Gastroesophageal sphincter (tissue), 4 donors: ENCODE measurements around the gene GLE1. TPM values are rescaled to one million over a fixed set of nuclear protein-coding genes. Genes with fewer than 3 reads are reported as not detected.

ENCODE experiments used
- ATAC-seq: fragments of 150-250 bp; one replicate; pipeline ENCODE4 v1.9.1; 2016; ENCODE audit warnings: mild to moderate bottlenecking, moderate library complexity
- H3K27ac ChIP-seq, 4 donors: fragments of 200-600 bp; sonication (generic) in 3 of 4; 1 replicate in 3 of 4; 2 replicates in 1 of 4; pipeline ENCODE4 v1.5.1; 2016 to 2019
- H3K27me3 ChIP-seq: fragments of 200-600 bp; sonication (generic); one replicate; pipeline ENCODE4 v1.5.1; 2019
- H3K36me3 ChIP-seq, 2 donors: fragments of 200-600 bp; sonication (generic); one replicate each; pipeline ENCODE4 v1.5.1; 2019; ENCODE audit warnings: control low read depth in 1 of 2
- H3K4me1 ChIP-seq, 3 donors: fragments of 200-600 bp; sonication (generic); 1 replicate in 2 of 3; 2 replicates in 1 of 3; pipeline ENCODE4 v1.5.1; 2016 to 2019; ENCODE audit warnings: control low read depth in 2 of 3
- H3K4me3 ChIP-seq, 2 donors: fragments of 200-600 bp; sonication (generic); one replicate each; pipeline ENCODE4 v1.5.1; 2019; ENCODE audit warnings: mild to moderate bottlenecking in 1 of 2, moderate library complexity in 1 of 2
- H3K9me3 ChIP-seq, 3 donors: fragments of 200-600 bp; sonication (generic); one replicate each; pipeline ENCODE4 v1.5.1; 2017 to 2019; ENCODE audit warnings: control low read depth in 2 of 3
- EP300 ChIP-seq: sonication (generic); formaldehyde crosslinking; IDR thresholded peaks from one replicate; pipeline ENCODE4 v1.6.1; 2017; ENCODE audit warnings: antibody characterized with exemption, mild to moderate bottlenecking
- POLR2A ChIP-seq, 2 donors: fragments of 450-650 bp; IDR thresholded peaks; one replicate each; pipeline ENCODE4 v1.6.1; 2017; ENCODE audit warnings: antibody characterized with exemption in 2 of 2, mild to moderate bottlenecking in 2 of 2, moderate library complexity in 1 of 2
- POLR2AphosphoS5 ChIP-seq: sonication (generic); formaldehyde crosslinking; IDR thresholded peaks from one replicate; pipeline ENCODE4 v1.6.1; 2017; ENCODE audit warnings: antibody characterized with exemption
- WGBS, 2 donors: methylation state at CpG; one replicate each; pipeline ENCODE4 v1.1.5; 2018; ENCODE audit warnings: low coverage in 1 of 2; 5-methylcytosine and 5-hydroxymethylcytosine counted together
- total RNA-seq, 4 donors: library from RNA; depleted of rRNA; stranded (reverse); fragments of >200 nt; gene quantifications; one replicate each; pipeline ENCODE4 v1.1.0, GENCODE V29; 2016
- TF ChIP-seq, protein P1 (sequence below), 4 experiments: fragments of 200-600 bp in 2 of 4; fragments of 450-650 bp in 2 of 4; sonication (generic) in 1 of 4; IDR thresholded peaks; one replicate each; pipeline ENCODE4 v1.5.1; 2017 to 2019; ENCODE audit warnings: antibody characterized with exemption in 4 of 4, mild to moderate bottlenecking in 2 of 4, moderate library complexity in 2 of 4

GLE1 gene
- total RNA-seq, 4 donors from 2014 or later, result 18.7 to 32.4 (median 26.9) TPM

DNA sequence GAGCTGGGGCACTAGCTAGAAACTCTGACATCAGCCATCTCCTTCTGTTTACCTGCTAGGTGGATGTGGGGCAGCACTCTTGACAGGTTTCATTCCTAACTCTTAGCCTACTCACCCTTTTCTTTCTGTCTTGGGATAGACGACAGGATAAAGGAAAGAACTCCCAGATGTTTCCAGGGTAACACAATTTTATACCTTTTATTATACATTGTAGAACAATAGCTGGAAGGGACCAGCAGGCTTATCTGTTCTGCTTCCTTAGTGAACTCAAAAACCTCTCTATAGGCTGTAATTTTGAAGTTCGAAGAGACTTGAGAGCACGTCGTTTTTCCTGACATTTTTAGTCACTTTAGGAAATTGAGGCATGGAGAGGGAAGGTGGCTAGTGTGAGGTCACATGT, 61.1 kb downstream of the GLE1 start:
- Histone ChIP-seq H3K27me3 (no peaks in the 10 kb centered on the region), H3K36me3 (peaks cover 0 to 47% of the 10 kb centered on the region in 2 donors), H3K9me3 (no peaks in the 10 kb centered on the region), H3K4me1 (peaks cover 0 to 41% (median 4%) of the 10 kb centered on the region in 3 donors), H3K27ac (peak overlapping the region in 3 of 4 donors; percentile 14 to 26 (median 26)), H3K4me3 (no peak overlapping the region)
- ATAC-seq, result no peak
- 61 to 75% methylated on average over 4 of the region's 4 CpGs for WGBS, 2 donors
- TF ChIP-seq POLR2AphosphoS5 (no peak), EP300 (no peak), POLR2A (IDR thresholded peaks at IDR 0.05) (no peak)
- TF ChIP-seq, protein P1, sequence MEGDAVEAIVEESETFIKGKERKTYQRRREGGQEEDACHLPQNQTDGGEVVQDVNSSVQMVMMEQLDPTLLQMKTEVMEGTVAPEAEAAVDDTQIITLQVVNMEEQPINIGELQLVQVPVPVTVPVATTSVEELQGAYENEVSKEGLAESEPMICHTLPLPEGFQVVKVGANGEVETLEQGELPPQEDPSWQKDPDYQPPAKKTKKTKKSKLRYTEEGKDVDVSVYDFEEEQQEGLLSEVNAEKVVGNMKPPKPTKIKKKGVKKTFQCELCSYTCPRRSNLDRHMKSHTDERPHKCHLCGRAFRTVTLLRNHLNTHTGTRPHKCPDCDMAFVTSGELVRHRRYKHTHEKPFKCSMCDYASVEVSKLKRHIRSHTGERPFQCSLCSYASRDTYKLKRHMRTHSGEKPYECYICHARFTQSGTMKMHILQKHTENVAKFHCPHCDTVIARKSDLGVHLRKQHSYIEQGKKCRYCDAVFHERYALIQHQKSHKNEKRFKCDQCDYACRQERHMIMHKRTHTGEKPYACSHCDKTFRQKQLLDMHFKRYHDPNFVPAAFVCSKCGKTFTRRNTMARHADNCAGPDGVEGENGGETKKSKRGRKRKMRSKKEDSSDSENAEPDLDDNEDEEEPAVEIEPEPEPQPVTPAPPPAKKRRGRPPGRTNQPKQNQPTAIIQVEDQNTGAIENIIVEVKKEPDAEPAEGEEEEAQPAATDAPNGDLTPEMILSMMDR (IDR thresholded peaks at IDR 0.05), result no peak

DNA sequence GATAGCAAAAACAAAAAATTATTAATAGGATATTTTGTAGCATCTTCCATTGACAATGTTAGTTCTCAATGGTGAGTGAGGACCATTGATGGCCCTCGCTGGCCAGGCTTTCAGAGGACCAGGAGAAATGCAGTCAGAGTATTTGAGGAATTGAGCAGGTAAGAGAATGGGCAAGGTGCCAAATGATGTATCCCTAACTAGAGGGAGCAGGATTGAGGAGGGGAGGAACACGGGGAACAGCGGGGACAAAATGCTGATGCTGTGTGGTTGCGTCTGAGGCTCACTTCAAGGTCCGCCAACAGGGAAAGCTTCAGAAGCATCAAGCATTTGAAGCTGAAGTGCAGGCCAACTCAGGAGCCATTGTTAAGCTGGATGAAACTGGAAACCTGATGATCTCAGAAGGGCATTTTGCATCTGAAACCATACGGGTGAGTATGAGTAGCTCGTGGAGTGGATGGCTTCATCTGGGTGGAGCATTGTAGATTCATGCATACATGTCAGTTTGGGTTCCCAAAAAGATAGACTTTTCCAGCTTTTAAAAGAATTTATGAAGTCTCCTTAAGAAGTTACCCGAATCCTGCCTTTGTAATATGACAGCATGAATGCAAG, 64.1 kb downstream of the GLE1 start:
- Histone ChIP-seq H3K27ac (no peak overlapping the region), H3K4me1 (peaks cover 0 to 20% (median 4%) of the 10 kb centered on the region in 3 donors), H3K27me3 (no peaks in the 10 kb centered on the region), H3K9me3 (no peaks in the 10 kb centered on the region), H3K4me3 (no peak overlapping the region), H3K36me3 (peaks cover 0 to 71% of the 10 kb centered on the region in 2 donors)
- 66 to 68% methylated on average over 8 of the region's 8 CpGs for WGBS, 2 donors
- TF ChIP-seq POLR2AphosphoS5 (no peak), POLR2A (IDR thresholded peaks at IDR 0.05) (no peak), EP300 (no peak)
- TF ChIP-seq, protein P1 (IDR thresholded peaks at IDR 0.05), result no peak
- no peak for ATAC-seq

DNA sequence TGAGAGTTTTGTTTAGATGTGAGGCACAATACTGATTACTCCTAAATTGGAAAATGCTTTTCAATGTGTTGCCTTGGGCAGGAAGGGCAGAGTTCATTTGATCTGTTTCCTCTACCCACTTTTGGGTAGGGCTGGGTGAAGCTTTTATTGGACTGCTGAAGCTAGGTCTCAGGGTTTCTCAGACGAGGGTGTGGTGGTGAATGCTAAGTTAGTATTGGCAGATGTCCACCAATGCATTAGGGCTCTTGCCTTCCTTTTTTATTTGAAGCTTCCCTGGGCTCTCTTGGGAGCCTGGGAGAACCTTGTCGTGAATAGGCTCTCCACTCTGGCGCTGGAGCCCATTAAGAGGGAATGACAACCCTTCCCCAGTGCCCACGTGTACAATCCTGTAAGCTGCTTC, 71.0 kb downstream of the GLE1 start:
- ATAC-seq, result peak; percentile 31
- TF ChIP-seq EP300, result no peak
- no peak for TF ChIP-seq POLR2A (IDR thresholded peaks at IDR 0.05)
- TF ChIP-seq, protein P1 (IDR thresholded peaks at IDR 0.05), result no peak
- no peak for TF ChIP-seq POLR2AphosphoS5
- H3K4me3 ChIP-seq, result no peak overlapping the region
- H3K27ac ChIP-seq, result peak overlapping the region in 1 of 4 donors; percentile 44
- peaks cover 0 to 8% (median 0%) of the 10 kb centered on the region in 3 donors for H3K4me1 ChIP-seq
- no peaks in the 10 kb centered on the region for H3K27me3 ChIP-seq
- 40% methylated on average over 1 of the region's 4 CpGs for WGBS, 2 donors
- peaks cover 12 to 92% of the 10 kb centered on the region in 2 donors for H3K36me3 ChIP-seq
- H3K9me3 ChIP-seq, result no peaks in the 10 kb centered on the region

DNA sequence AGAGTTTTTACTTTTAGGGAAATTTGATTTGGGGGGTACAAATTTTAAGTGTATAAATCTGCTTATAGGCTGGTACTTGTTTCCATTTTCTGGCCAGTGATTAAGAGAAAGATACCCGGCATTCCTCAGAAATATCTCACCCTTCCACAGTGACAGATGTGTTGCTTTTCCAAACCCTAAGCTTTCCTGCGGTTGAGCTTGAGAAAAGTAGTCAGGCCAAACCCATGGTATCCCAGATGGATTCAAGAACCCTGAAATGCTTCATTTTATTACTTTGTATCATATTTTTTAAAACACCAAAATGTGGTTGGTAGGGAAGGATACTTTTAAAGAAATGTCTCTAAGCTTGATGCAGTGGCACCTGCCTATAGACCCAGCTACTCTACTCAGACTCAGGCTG, 71.4 kb downstream of the GLE1 start:
- no peaks in the 10 kb centered on the region for H3K27me3 ChIP-seq
- peaks cover 0 to 8% (median 0%) of the 10 kb centered on the region in 3 donors for H3K4me1 ChIP-seq
- H3K4me3 ChIP-seq, result no peak overlapping the region
- no peaks in the 10 kb centered on the region for H3K9me3 ChIP-seq
- peak overlapping the region in 1 of 4 donors; percentile 44 for H3K27ac ChIP-seq
- H3K36me3 ChIP-seq, result peaks cover 16 to 92% of the 10 kb centered on the region in 2 donors
- no peak for ATAC-seq
- 67 to 80% methylated on average over 2 of the region's 2 CpGs for WGBS, 2 donors
- no peak for TF ChIP-seq POLR2A (IDR thresholded peaks at IDR 0.05)
- TF ChIP-seq EP300, result no peak
- no peak for TF ChIP-seq POLR2AphosphoS5
- TF ChIP-seq, protein P1 (IDR thresholded peaks at IDR 0.05), result no peak

DNA sequence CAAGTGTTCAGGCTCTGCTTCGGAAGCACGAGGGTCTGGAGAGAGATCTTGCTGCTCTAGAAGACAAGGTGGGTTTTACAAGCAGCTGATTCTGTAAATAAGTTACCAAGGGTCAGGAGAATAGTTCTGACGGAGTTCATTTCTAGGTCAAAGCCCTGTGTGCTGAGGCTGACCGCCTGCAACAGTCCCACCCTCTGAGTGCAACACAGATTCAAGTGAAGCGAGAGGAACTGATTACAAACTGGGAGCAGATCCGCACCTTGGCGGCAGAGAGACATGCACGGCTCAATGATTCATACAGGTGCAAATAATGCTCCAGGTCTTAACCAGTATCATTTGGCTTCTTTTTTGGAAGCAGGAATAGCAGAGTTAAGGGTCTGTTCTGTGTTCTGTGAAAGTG, 72.7 kb downstream of the GLE1 start:
- WGBS, 2 donors, result 89 to 93% methylated on average over 5 to 8 of the region's 8 CpGs
- Histone ChIP-seq H3K4me1 (peaks cover 0 to 8% (median 0%) of the 10 kb centered on the region in 3 donors), H3K4me3 (no peak overlapping the region), H3K9me3 (no peaks in the 10 kb centered on the region), H3K27me3 (no peaks in the 10 kb centered on the region), H3K27ac (no peak overlapping the region), H3K36me3 (peaks cover 21 to 92% of the 10 kb centered on the region in 2 donors)
- ATAC-seq, result no peak
- TF ChIP-seq POLR2A (IDR thresholded peaks at IDR 0.05) (no peak), EP300 (no peak)
